Mammary epithelial cell (primary cell): ENCODE results near the gene SMIM15.

Experiments used
- EZH2 ChIP-seq: IDR thresholded peaks from 2 replicates; pipeline ENCODE4 v1.6.1; 2012; ENCODE audit warnings: low read length, inconsistent platforms, borderline replicate concordance
- TF ChIP-seq, protein P1 (sequence below), 2 donors: IDR thresholded peaks in 1 of 2; conservative IDR thresholded peaks in 1 of 2; 2 replicates each; pipeline ENCODE4 v1.5.1; 2011 to 2012; ENCODE audit warnings: inconsistent platforms in 2 of 2, low read length in 2 of 2, mild to moderate bottlenecking in 2 of 2, control low read depth in 1 of 2, low read depth in 1 of 2; ENCODE audit not compliant: insufficient read depth in 1 of 2; ENCODE audit errors: extremely low read depth in 1 of 2

DNA sequence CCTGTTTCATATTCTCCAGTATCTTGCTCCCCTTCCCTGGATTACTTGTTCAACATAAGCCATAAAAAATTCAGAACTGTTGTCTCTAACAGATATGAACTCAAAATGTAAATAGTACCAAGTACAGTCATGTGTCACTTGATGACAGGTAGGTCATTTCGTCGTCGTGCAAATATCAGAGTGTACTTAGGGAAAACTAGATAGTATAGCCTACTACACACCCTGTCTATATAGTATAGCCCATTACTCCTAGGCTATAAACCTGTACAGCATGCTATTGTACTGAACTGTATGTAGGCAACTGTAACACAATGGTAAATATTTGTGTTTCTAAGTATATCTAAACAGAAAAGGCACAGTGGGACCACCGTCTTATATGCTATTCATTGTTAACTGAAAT is 39.1 kb downstream of the SMIM15 start:
- TF ChIP-seq, protein P1, sequence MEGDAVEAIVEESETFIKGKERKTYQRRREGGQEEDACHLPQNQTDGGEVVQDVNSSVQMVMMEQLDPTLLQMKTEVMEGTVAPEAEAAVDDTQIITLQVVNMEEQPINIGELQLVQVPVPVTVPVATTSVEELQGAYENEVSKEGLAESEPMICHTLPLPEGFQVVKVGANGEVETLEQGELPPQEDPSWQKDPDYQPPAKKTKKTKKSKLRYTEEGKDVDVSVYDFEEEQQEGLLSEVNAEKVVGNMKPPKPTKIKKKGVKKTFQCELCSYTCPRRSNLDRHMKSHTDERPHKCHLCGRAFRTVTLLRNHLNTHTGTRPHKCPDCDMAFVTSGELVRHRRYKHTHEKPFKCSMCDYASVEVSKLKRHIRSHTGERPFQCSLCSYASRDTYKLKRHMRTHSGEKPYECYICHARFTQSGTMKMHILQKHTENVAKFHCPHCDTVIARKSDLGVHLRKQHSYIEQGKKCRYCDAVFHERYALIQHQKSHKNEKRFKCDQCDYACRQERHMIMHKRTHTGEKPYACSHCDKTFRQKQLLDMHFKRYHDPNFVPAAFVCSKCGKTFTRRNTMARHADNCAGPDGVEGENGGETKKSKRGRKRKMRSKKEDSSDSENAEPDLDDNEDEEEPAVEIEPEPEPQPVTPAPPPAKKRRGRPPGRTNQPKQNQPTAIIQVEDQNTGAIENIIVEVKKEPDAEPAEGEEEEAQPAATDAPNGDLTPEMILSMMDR (conservative IDR thresholded peaks at IDR 0.05 in 1 of 2, IDR thresholded peaks at IDR 0.05 in 1 of 2; ENCODE audit: extremely low read depth in 1 of 2, insufficient read depth in 1 of 2, low read depth in 1 of 2, low read length in 2 of 2): no peak
- TF ChIP-seq EZH2: no peak
